GOT3 (cell line): Measurements from ENCODE around the gene COL18A1.
"Not testable (repeated sequence)": the region's sequence is repeated elsewhere in the genome, so short reads cannot be mapped to it uniquely, and the experiment has no call there.

Experiments
- DNase-seq: peaks from one replicate; lab custom pipeline; 2025; ENCODE audit warnings: mixed read lengths; lab: John Stamatoyannopoulos, UW

The COL18A1 gene

DNA sequence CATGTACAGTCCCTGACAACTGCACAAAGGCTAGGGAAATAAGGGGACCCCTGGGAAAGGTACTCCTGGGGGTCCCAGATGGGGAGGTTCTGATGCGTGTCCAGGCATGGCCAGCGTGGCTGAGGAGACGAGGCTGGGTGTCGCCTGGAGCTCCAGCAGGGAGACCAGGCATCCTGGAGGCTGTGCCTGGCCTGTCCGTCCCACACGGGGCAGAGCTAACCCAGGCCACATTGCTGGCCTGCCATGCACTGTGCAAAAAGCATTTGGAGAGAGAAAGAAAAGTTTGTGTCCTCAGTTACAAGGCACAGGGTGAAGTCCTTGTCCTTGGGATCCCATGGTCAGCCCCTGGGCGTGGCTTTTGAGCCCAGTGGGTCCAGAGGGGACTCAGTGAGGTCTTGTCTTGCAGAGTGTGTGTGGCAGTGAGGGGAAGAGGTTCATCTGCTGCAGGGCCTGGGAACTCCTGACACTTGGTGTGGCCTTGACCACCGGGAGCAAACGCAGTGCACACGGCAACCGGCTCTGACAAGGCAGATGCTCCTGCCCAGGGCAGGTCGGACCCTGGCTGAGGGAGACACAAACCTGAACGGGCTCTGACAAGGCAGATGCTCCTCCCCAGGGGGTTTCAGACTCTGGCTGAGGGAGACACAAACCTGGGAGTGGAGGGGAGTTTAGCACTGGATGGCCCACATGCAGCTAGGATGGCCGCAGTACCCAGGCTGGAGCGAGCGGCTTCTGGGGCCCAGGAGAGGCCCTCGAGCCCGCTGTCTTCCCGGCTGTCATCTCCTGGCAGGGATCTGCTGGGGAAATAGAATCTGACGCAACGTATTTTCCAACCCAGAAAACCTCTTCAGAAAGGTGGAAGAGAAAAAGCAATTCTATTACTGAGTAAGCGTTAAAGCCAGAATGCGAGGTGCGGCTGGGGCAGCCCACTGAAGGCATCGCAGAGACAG is 37.3 kb upstream of the COL18A1 start:
- DNase-seq = no peak

GRCh38 chr21:45369018-45369417 is 35.9 kb upstream of the COL18A1 start:
- not testable (repeated sequence) for DNase-seq

GRCh38 chr21:45370575-45370974 is 34.4 kb upstream of the COL18A1 start:
- no peak for DNase-seq

DNA sequence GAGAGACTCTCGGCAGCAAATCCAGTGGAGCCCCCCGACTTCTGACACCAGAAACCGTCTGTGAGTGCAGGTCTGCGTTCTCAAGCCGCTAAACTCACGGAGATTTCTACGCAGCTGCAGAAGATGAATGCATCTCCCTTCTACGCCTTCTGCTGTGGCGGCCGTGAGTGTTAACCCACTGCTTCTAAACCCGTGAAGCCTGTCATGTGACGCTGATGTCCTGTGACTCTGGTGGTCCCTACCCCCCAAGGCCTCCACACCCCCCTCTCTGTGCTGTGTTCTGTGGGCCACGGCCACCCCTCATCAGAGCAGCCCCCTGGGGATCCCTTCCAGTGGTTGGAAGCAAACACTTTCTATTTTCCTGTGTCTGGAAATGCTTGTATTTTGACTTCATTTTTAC is 33.9 kb upstream of the COL18A1 start:
- DNase-seq = no peak

DNA sequence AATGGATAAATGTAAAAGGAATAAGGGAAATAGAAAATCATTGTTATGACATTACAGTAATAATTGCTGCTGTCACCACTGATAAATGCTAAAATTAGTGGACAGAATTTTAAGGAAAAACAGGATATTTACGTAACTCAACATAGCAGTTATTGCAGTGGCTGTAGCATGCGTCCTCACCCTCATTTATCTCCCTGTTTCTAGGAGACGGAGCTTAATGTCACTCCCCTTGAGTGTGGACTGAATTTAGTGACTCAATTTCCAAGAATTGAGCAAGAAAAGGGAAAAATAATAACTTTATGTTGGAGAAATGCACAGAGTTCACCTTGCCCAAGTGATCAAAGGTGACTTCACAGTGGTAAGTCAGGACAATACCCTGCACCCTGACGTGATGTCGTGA is 33.3 kb upstream of the COL18A1 start:
- DNase-seq = no peak

DNA sequence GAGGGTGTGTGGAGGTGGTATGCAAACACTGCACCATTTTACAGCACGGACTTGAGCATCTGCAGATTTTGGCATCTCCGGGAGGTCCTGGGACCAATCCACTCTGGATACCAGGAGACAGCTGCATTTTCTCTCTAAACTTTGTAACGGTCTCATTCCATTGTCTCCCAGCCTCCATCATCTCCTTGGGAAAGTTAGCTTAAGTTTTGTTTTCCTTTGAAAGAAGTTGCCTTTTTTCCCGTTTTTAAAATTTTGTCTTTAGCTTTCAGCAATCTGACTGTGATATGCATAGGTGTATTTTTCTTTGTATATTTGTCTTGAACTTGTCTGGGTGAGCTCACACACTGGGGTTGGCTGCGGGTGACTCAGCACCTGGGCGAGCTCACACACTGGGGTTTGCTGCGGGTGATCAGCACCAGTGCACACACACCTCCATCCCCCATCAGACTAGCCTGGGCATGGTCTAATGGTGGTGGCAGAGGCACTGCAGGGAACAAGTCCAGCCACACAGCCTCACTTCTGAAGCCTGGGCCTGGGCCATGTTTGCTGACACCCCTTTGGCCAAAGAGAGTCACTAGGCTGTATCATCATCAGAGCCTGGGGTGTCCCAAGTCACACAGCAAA is 32.1 kb upstream of the COL18A1 start:
- no peak for DNase-seq

- DNase-seq = no peak
These were observed 30.8 kb upstream of the COL18A1 start for GRCh38 chr21:45373991-45374816.

GRCh38 chr21:45374826-45375455 is 30.0 kb upstream of the COL18A1 start:
- no peak for DNase-seq

GRCh38 chr21:45376459-45377324 is 28.3 kb upstream of the COL18A1 start:
- DNase-seq = no peak

- no peak for DNase-seq
These were observed 27.6 kb upstream of the COL18A1 start for GRCh38 chr21:45377325-45377709.

GRCh38 chr21:45377866-45378257 is 27.1 kb upstream of the COL18A1 start:
- DNase-seq = no peak

- DNase-seq = no peak
These were observed 26.6 kb upstream of the COL18A1 start for GRCh38 chr21:45378258-45378966.

- no peak for DNase-seq
These were observed 25.6 kb upstream of the COL18A1 start for GRCh38 chr21:45379171-45379900.

DNA sequence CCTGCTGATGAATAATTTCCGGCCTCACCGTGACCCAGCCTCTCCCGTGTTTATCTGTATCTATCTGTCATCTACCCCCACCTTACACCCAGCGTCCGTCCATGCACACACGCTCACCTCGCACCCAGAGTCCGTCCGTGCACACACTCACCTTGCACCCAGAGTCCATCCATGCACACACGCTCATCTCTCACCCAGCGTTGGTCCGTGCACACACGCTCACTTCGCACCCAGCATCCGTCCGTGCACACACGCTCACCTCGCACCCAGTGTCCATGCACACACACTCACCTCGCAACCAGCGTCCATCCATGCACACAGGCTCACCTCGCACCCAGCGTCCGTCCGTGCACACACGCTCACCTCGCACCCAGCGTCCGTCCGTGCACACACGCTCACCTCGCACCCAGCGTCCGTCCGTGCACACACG is 25.0 kb upstream of the COL18A1 start:
- no peak for DNase-seq

DNA sequence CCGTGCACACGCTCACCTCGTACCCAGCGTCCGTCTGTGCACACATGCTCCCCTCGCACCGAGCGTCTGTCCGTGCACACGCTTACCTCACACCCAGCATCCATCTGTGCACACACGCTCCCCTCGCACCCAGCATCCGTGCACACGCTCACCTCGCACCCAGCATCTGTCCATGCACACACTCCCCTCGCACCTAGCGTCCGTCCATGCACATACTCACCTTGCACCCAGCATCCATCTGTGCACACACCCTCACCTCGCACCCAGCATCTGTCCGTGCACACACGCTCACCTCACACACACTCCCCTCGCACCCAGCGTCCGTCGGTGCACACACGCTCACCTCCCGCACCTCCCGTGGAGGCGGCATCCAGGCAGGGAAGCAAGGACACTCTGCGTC is 24.4 kb upstream of the COL18A1 start:
- DNase-seq = no peak

GRCh38 chr21:45381036-45381787 is 23.8 kb upstream of the COL18A1 start:
- no peak for DNase-seq

DNA sequence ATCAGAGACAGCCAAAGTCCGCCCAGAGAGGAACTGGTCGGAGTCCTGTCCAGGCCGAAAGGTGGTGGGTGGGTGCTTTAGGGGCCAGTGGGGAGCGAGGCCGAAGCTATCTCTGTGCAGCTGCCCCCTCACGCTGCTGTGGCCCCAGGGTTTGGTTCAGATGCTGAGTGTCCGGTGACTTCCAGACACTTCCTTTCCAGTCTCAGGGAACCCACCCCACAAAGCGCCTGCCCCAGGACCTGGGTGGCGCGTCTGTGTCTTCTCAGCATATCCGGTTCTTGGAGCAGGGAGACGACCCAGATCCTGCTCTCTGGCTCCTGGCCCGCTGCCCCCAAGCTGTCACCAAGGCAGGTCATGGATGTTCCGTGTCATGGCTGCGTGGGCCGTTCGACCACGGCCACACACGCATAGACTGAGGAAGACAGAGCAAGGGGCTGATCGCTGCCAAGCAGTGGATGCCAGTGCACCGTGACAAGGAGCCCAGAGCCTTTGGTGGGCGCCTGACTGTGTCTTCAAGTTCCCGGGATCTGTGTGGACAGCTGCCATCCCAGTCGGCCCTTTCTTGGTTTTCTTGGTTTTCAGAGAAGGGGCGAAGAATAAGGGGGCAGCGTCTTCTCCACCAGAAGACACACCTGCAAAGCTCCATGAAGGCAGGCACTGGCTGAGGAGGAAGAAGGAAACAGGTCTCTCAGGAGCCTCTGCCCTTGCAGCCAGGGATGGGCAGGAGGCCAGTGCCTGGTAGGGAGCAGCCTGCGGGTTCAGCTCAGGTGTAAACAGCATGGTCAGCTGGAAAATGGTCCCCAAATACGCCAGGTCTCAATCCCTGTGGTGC is 22.9 kb upstream of the COL18A1 start:
- no peak for DNase-seq

DNA sequence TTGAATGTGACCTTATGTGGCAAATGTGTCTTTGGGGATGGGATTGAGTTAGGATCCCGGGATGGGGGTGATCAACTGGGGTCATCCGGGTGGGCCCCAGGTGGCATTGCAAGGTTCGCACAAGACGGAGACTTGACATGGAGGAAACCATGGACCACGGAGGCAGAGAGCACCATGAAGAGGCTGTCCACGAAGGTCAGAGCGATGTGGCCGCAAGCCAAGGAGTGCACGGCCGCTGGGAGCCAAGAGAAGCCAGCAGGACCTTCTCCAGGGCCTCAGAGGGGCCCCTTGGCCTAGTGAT is 22.3 kb upstream of the COL18A1 start:
- no peak for DNase-seq
